ENCODE measurements around the gene TCF12.

The TCF12 gene

DNA sequence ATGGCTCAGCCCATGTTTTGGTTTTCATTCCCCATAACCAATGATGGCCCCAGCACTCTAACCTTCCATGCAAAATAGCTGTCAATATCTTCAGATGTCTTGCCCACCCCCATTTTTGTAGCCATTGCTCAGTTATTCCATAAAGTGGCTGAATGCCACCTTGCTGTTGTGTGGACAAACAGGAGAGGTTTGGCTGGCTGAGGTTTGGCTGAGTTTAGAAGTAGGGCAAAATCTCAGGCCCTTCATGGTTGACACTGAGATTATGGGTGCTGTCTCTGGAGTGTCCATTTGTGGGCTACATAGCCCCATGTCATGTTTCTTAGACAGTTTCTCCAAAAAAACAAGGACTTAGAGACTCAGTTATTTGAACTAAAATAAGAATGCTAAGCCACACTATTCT is 96.9 kb downstream of the TCF12 start:
- Histone ChIP-seq H3K79me2 (ENCODE audit: insufficient read depth, low read length) (peaks cover 58% of the 10 kb centered on the region), H3K27me3 (ENCODE audit: insufficient read depth, low read length, poor library complexity, severe bottlenecking) (no peaks in the 10 kb centered on the region), H4K20me1 (ENCODE audit: insufficient read depth, low read length, poor library complexity, severe bottlenecking) (peaks cover 40% of the 10 kb centered on the region), H3F3A (ENCODE audit: low read depth) (no peaks in the 10 kb centered on the region), H3K9ac (ENCODE audit: low read depth, low read length, poor library complexity, severe bottlenecking) (no peak overlapping the region), H3K9me2 (replicated peaks; ENCODE audit: low read depth, low read length) (no peaks in the 10 kb centered on the region), H3K4me2 (ENCODE audit: low read depth, low read length, poor library complexity, severe bottlenecking) (no peak overlapping the region), H3K9me3 (ENCODE audit: insufficient read depth, low read depth, low read length) (no peaks in the 10 kb centered on the region), H3K4me1 (ENCODE audit: insufficient read depth, low read length, poor library complexity, severe bottlenecking) (peaks cover 5% of the 10 kb centered on the region), H3K36me3 (ENCODE audit: insufficient read depth, low read length) (no peaks in the 10 kb centered on the region), H3K4me3 (ENCODE audit: low read length, poor library complexity, severe bottlenecking) (no peak overlapping the region), H2AFZ (ENCODE audit: low read length) (no peak overlapping the region)
- TF ChIP-seq, protein P1, sequence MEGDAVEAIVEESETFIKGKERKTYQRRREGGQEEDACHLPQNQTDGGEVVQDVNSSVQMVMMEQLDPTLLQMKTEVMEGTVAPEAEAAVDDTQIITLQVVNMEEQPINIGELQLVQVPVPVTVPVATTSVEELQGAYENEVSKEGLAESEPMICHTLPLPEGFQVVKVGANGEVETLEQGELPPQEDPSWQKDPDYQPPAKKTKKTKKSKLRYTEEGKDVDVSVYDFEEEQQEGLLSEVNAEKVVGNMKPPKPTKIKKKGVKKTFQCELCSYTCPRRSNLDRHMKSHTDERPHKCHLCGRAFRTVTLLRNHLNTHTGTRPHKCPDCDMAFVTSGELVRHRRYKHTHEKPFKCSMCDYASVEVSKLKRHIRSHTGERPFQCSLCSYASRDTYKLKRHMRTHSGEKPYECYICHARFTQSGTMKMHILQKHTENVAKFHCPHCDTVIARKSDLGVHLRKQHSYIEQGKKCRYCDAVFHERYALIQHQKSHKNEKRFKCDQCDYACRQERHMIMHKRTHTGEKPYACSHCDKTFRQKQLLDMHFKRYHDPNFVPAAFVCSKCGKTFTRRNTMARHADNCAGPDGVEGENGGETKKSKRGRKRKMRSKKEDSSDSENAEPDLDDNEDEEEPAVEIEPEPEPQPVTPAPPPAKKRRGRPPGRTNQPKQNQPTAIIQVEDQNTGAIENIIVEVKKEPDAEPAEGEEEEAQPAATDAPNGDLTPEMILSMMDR (conservative IDR thresholded peaks at IDR 0.05; ENCODE audit: low read length) = no peak
- no peak for TF ChIP-seq EZH2phosphoT487 (IDR thresholded peaks at IDR 0.05; ENCODE audit: borderline replicate concordance)

DNA sequence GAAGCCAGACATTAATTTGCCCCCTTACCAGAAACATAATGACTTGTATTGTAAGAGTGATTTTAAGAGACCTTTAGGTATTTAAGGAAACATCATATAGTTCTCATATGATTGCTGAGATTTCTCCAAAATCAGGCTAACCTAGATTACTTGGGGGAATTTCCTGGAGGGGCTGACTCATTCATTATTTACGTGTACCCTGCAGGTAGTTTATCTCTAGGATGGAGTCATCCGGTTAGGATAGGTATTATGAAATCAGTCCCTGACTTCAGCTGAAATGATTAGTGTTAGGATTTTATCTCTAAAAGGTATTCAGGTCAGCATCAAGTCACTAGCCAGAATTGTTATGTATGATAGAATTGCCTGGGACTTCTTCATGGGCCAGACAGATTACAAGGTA is 97.5 kb downstream of the TCF12 start:
- H3K9me3 ChIP-seq (ENCODE audit: insufficient read depth, low read depth, low read length) = no peaks in the 10 kb centered on the region
- no peak overlapping the region for H2AFZ ChIP-seq (ENCODE audit: low read length)
- no peaks in the 10 kb centered on the region for H3K27me3 ChIP-seq (ENCODE audit: insufficient read depth, low read length, poor library complexity, severe bottlenecking)
- peaks cover 63% of the 10 kb centered on the region for H3K79me2 ChIP-seq (ENCODE audit: insufficient read depth, low read length)
- no peaks in the 10 kb centered on the region for H3K36me3 ChIP-seq (ENCODE audit: insufficient read depth, low read length)
- peaks cover 35% of the 10 kb centered on the region for H4K20me1 ChIP-seq (ENCODE audit: insufficient read depth, low read length, poor library complexity, severe bottlenecking)
- no peaks in the 10 kb centered on the region for H3K9me2 ChIP-seq (replicated peaks; ENCODE audit: low read depth, low read length)
- H3F3A ChIP-seq (ENCODE audit: low read depth) = no peaks in the 10 kb centered on the region
- no peak for TF ChIP-seq EZH2phosphoT487 (IDR thresholded peaks at IDR 0.05; ENCODE audit: borderline replicate concordance)
- TF ChIP-seq, protein P1 (conservative IDR thresholded peaks at IDR 0.05; ENCODE audit: low read length) = no peak
- H3K4me1 ChIP-seq (ENCODE audit: insufficient read depth, low read length, poor library complexity, severe bottlenecking) = peaks cover 5% of the 10 kb centered on the region
- no peak overlapping the region for H3K4me3 ChIP-seq (ENCODE audit: low read length, poor library complexity, severe bottlenecking)
- H3K4me2 ChIP-seq (ENCODE audit: low read depth, low read length, poor library complexity, severe bottlenecking) = no peak overlapping the region
- H3K9ac ChIP-seq (ENCODE audit: low read depth, low read length, poor library complexity, severe bottlenecking) = no peak overlapping the region

GRCh38 chr15:57017024-57017423 is 98.6 kb downstream of the TCF12 start:
- Histone ChIP-seq H3K4me2 (ENCODE audit: low read depth, low read length, poor library complexity, severe bottlenecking) (no peak overlapping the region), H3K36me3 (ENCODE audit: insufficient read depth, low read length) (no peaks in the 10 kb centered on the region), H3K4me3 (ENCODE audit: low read length, poor library complexity, severe bottlenecking) (no peak overlapping the region), H3K9me2 (replicated peaks; ENCODE audit: low read depth, low read length) (no peaks in the 10 kb centered on the region), H3K79me2 (ENCODE audit: insufficient read depth, low read length) (peaks cover 73% of the 10 kb centered on the region), H3F3A (ENCODE audit: low read depth) (no peaks in the 10 kb centered on the region), H3K9me3 (ENCODE audit: insufficient read depth, low read depth, low read length) (no peaks in the 10 kb centered on the region), H2AFZ (ENCODE audit: low read length) (no peak overlapping the region), H4K20me1 (ENCODE audit: insufficient read depth, low read length, poor library complexity, severe bottlenecking) (peaks cover 30% of the 10 kb centered on the region), H3K27me3 (ENCODE audit: insufficient read depth, low read length, poor library complexity, severe bottlenecking) (no peaks in the 10 kb centered on the region), H3K4me1 (ENCODE audit: insufficient read depth, low read length, poor library complexity, severe bottlenecking) (no peaks in the 10 kb centered on the region), H3K9ac (ENCODE audit: low read depth, low read length, poor library complexity, severe bottlenecking) (no peak overlapping the region)
- TF ChIP-seq, protein P1 (conservative IDR thresholded peaks at IDR 0.05; ENCODE audit: low read length) = peak; percentile 66
- no peak for TF ChIP-seq EZH2phosphoT487 (IDR thresholded peaks at IDR 0.05; ENCODE audit: borderline replicate concordance)
